NB4 (cell line): ENCODE results near the gene NSMCE4A.

Experiments used
- MYC ChIP-seq: IDR thresholded peaks from 2 replicates; pipeline ENCODE4 v1.6.1; 2011; ENCODE audit warnings: low read depth, low read length
- POLR2A ChIP-seq: IDR thresholded peaks from 2 replicates; pipeline ENCODE4 v1.6.1; 2011; ENCODE audit warnings: mild to moderate bottlenecking; ENCODE audit not compliant: insufficient read length; ENCODE audit errors: extremely low read depth
- TF ChIP-seq, protein P1 (sequence below): IDR thresholded peaks from 2 replicates; pipeline ENCODE4 v1.6.1; 2011; ENCODE audit warnings: low read depth, low read length

DNA sequence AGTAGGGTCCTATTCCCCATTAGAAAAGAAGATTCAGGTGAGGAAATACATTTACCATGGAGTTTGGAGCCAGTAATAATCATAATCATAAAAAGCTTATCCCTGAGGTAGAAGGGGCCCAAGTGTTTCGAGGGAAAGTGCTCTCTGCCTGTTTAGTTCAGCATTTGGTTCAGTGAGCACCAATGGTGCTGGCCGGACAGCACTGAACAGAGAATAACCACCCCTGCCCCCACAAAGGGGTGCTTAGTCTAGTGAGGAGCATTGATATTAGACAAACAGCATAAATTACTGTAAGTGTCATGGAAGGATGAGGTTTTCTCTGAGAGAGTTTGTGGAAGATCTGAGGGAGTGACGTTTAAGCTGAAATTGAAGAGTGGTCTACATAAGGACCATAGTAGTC is 25.6 kb downstream of the NSMCE4A start:
- TF ChIP-seq, protein P1, sequence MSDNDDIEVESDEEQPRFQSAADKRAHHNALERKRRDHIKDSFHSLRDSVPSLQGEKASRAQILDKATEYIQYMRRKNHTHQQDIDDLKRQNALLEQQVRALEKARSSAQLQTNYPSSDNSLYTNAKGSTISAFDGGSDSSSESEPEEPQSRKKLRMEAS, result no peak
- TF ChIP-seq POLR2A (no peak), MYC (no peak)
